Brain microvascular endothelial cell (primary cell): Measurements from ENCODE around the gene KRT73.

Experiments used
- DNase-seq: peaks from one replicate; pipeline ENCODE4 v3.0.0-alpha.2; 2020
- H3K27ac ChIP-seq: fragments of 250-450 bp; sonication (Bioruptor Pico); 2 replicates; pipeline ENCODE4 v1.5.1; 2020; ENCODE audit warnings: mild to moderate bottlenecking, moderate library complexity
- H3K27me3 ChIP-seq: fragments of 250-450 bp; sonication (Bioruptor Pico); replicated peaks from 2 replicates; pipeline ENCODE4 v1.5.1; 2020; ENCODE audit warnings: mild to moderate bottlenecking
- H3K36me3 ChIP-seq: fragments of 250-450 bp; sonication (Bioruptor Pico); replicated peaks from 2 replicates; pipeline ENCODE4 v1.5.1; 2020; ENCODE audit warnings: mild to moderate bottlenecking
- H3K4me3 ChIP-seq: 2 replicates; pipeline ENCODE4 v1.5.1; 2011; ENCODE audit warnings: low read depth, mild to moderate bottlenecking, control low read depth, low read length, moderate library complexity
- CTCF ChIP-seq: IDR thresholded peaks from 2 replicates; pipeline ENCODE4 v1.5.1; 2011; ENCODE audit warnings: low read depth, mild to moderate bottlenecking, moderate library complexity, low read length, control low read depth, inconsistent platforms; ENCODE audit errors: missing control alignments
- in situ Hi-C: cut with HindIII; loops from 2 replicates; pipeline ENCODE4 v1.10.0; 2017; ENCODE audit warnings: low sequenced_read_pairs, low pct_ligation_motif_present

Gene KRT73

GRCh38 chr12:52608161-52608560 is 10.2 kb downstream of the KRT73 start:
- Histone ChIP-seq H3K4me3 (no peak overlapping the region), H3K27me3 (peaks cover 8% of the 10 kb centered on the region), H3K36me3 (no peaks in the 10 kb centered on the region), H3K27ac (no peak overlapping the region)
- in situ Hi-C loops, result no loop called here
- DNase-seq, result no peak
- no peak for TF ChIP-seq CTCF

GRCh38 chr12:52607314-52607713 is 11.0 kb downstream of the KRT73 start:
- H3K27ac ChIP-seq, result no peak overlapping the region

GRCh38 chr12:52606581-52607218 is 11.7 kb downstream of the KRT73 start:
- no peak overlapping the region for H3K27ac ChIP-seq
- no peak for DNase-seq
- H3K36me3 ChIP-seq, result no peaks in the 10 kb centered on the region
- peaks cover 17% of the 10 kb centered on the region for H3K27me3 ChIP-seq
- in situ Hi-C loops, result no loop called here
- no peak overlapping the region for H3K4me3 ChIP-seq
- no peak for TF ChIP-seq CTCF

More at GRCh38 chr12:52607314-52607713, 11.0 kb downstream of the KRT73 start:
- H3K4me3 ChIP-seq, result no peak overlapping the region
- peaks cover 11% of the 10 kb centered on the region for H3K27me3 ChIP-seq
- in situ Hi-C loops, result no loop called here
- TF ChIP-seq CTCF, result no peak
- no peak for DNase-seq
- H3K36me3 ChIP-seq, result no peaks in the 10 kb centered on the region

- peaks cover 20% of the 10 kb centered on the region for H3K27me3 ChIP-seq
- DNase-seq, result no peak
- H3K27ac ChIP-seq, result no peak overlapping the region
- in situ Hi-C loops, result no loop called here
- TF ChIP-seq CTCF, result no peak
- H3K4me3 ChIP-seq, result no peak overlapping the region
- no peaks in the 10 kb centered on the region for H3K36me3 ChIP-seq
Measured at GRCh38 chr12:52606096-52606495, 12.3 kb downstream of the KRT73 start.

- H3K4me3 ChIP-seq, result no peak overlapping the region
- H3K27ac ChIP-seq, result no peak overlapping the region
- no peak for TF ChIP-seq CTCF
- DNase-seq, result no peak
- peaks cover 25% of the 10 kb centered on the region for H3K27me3 ChIP-seq
- no peaks in the 10 kb centered on the region for H3K36me3 ChIP-seq
- in situ Hi-C loops, result no loop called here
Measured at GRCh38 chr12:52605542-52605941, 12.8 kb downstream of the KRT73 start.

GRCh38 chr12:52604859-52605258 is 13.5 kb downstream of the KRT73 start:
- in situ Hi-C loops, result no loop called here
- no peak for DNase-seq
- no peak overlapping the region for H3K27ac ChIP-seq
- H3K36me3 ChIP-seq, result no peaks in the 10 kb centered on the region
- H3K4me3 ChIP-seq, result no peak overlapping the region
- H3K27me3 ChIP-seq, result peaks cover 28% of the 10 kb centered on the region
- no peak for TF ChIP-seq CTCF
